ENCODE data around the gene C2CD4A. TPM values are rescaled to one million over a fixed set of nuclear protein-coding genes. Genes with fewer than 3 reads are reported as not detected.

C2CD4A gene
- polyA plus RNA-seq, 1 experiment, result not detected

DNA sequence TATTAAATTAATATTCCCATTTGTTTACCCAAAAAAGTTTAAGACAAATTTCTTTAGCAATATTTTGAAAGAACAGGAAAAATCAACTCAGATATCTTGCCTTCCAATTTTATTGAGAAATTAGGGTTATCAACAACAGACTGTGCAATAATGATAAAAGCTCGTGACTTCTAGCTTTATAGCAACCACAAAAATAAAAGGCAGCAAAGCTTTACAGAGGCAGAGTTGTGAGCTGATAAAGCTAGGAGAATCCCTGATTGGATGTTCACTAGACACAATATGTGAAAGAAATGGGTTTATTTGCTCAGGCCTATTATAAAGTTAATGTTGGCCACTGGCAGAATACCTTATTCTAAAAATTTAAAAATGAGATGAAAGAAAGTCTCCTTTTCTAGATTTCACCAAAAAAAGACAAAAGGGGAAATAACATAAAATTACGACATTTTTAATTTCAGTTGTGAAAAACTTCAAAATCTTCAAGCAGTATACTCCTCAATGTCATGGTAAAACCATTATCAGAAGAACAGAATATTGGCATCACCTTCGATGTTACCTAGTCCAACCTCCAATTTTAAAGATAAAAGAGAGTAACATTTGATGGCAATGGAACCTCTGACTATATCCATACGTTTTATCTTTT, 9.3 kb upstream of the C2CD4A start:
- Histone ChIP-seq H3K4me3 (ENCODE audit: low read depth, low read length) (no peak overlapping the region), H3K9me3 (ENCODE audit: control insufficient read depth, insufficient read depth, low read length) (no peaks in the 10 kb centered on the region; the same call in 1 of the 2 replicates), H3K27me3 (ENCODE audit: control insufficient read depth, insufficient read depth, low read length) (peaks cover 6% of the 10 kb centered on the region), H3K27ac (ENCODE audit: low read depth, low read length) (no peak overlapping the region)
- TF ChIP-seq, protein P1, sequence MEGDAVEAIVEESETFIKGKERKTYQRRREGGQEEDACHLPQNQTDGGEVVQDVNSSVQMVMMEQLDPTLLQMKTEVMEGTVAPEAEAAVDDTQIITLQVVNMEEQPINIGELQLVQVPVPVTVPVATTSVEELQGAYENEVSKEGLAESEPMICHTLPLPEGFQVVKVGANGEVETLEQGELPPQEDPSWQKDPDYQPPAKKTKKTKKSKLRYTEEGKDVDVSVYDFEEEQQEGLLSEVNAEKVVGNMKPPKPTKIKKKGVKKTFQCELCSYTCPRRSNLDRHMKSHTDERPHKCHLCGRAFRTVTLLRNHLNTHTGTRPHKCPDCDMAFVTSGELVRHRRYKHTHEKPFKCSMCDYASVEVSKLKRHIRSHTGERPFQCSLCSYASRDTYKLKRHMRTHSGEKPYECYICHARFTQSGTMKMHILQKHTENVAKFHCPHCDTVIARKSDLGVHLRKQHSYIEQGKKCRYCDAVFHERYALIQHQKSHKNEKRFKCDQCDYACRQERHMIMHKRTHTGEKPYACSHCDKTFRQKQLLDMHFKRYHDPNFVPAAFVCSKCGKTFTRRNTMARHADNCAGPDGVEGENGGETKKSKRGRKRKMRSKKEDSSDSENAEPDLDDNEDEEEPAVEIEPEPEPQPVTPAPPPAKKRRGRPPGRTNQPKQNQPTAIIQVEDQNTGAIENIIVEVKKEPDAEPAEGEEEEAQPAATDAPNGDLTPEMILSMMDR (IDR thresholded peaks at IDR 0.05; ENCODE audit: low read depth, low read length), result no peak
- ChIA-PET CTCF (no interaction called here), POLR2A (no interaction called here)
- no peak for DNase-seq (ENCODE audit: low read depth, low spot score)

DNA sequence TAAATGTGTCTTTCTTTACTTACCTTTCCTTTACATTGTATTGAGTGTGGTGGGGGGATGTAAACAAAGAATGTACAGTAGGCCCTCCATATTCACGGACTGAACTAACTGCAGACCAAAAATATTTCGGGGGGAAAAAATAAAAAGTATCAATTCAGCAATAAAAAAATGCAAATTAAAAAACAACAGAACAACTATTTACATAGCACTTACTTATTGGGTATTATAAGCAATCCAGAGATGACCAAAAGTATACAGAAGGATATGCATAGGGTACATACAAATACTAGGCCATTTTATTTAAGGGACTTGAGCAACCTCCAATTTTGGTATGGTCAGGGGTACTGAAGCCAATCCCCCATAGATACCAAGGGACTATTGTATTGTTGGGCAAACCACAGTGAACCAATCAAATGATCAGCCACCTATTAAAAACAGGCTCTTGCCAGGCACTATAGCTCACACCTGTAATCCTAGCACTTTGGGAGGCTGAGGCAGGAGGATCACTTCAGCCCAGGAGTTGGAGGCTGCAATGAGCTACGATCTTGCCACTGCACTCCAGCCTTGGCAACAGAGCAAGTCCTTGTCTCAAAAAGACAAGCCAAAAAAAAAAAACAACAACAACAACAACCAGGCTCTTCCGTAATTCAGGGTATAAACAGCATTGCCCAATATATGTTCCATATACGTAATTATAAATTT, 8.3 kb upstream of the C2CD4A start:
- CTCF ChIA-PET, result interaction anchor here (0.6 to 3.0 kb wide), 4 partner anchors 13 to 168 kb away, joined by 3 to 35 read pairs (median 6); no protein-coding TSS in a partner anchor
- Histone ChIP-seq H3K9me3 (ENCODE audit: control insufficient read depth, insufficient read depth, low read length) (no peaks in the 10 kb centered on the region; the same call in 1 of the 2 replicates), H3K27me3 (ENCODE audit: control insufficient read depth, insufficient read depth, low read length) (peaks cover 15% of the 10 kb centered on the region), H3K27ac (ENCODE audit: low read depth, low read length) (no peak overlapping the region), H3K4me3 (ENCODE audit: low read depth, low read length) (no peak overlapping the region)
- DNase-seq (ENCODE audit: low read depth, low spot score), result no peak
- TF ChIP-seq, protein P1 (IDR thresholded peaks at IDR 0.05; ENCODE audit: low read depth, low read length), result no peak
- POLR2A ChIA-PET, result no interaction called here

GRCh38 chr15:62059108-62059815, 7.5 kb upstream of the C2CD4A start:
- no peaks in the 10 kb centered on the region; the same call in 1 of the 2 replicates for H3K9me3 ChIP-seq (ENCODE audit: control insufficient read depth, insufficient read depth, low read length)
- DNase-seq (ENCODE audit: low read depth, low spot score), result no peak
- ChIA-PET CTCF (interaction anchor here (0.6 to 3.0 kb wide), 9 partner anchors 12 to 878 kb away, joined by 3 to 35 read pairs (median 3); no protein-coding TSS in a partner anchor), POLR2A (no interaction called here)
- peak overlapping the region; percentile 61 for H3K27ac ChIP-seq (ENCODE audit: low read depth, low read length)
- peak overlapping the region; percentile 86 for H3K4me3 ChIP-seq (ENCODE audit: low read depth, low read length)
- peaks cover 18% of the 10 kb centered on the region for H3K27me3 ChIP-seq (ENCODE audit: control insufficient read depth, insufficient read depth, low read length)
- TF ChIP-seq, protein P1 (IDR thresholded peaks at IDR 0.05; ENCODE audit: low read depth, low read length), result peak; percentile 35

DNA sequence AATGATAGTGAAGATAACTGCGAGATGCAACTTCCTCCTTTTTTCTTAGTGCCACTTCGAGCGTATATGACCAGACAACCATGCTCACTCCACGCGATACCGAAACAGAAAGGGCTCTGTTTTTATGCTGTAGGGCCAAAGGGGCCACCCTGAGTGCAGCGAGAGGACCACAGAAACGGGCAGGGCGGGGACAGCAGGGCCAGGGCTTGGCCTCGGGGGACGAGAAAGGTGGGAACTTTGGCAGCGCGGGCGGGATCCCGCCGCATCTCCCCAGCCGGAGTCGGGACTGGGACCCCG, 7.0 kb upstream of the C2CD4A start:
- TF ChIP-seq, protein P1 (IDR thresholded peaks at IDR 0.05; ENCODE audit: low read depth, low read length), result no peak
- Histone ChIP-seq H3K9me3 (ENCODE audit: control insufficient read depth, insufficient read depth, low read length) (no peaks in the 10 kb centered on the region; the same call in 1 of the 2 replicates), H3K4me3 (ENCODE audit: low read depth, low read length) (peak overlapping the region; percentile 86), H3K27ac (ENCODE audit: low read depth, low read length) (peak overlapping the region; percentile 61), H3K27me3 (ENCODE audit: control insufficient read depth, insufficient read depth, low read length) (peaks cover 21% of the 10 kb centered on the region)
- DNase-seq (ENCODE audit: low read depth, low spot score), result no peak
- CTCF ChIA-PET, result interaction anchor here (0.6 to 3.0 kb wide), 16 partner anchors 8 to 879 kb away, joined by 3 to 35 read pairs (median 3); no protein-coding TSS in a partner anchor
- POLR2A ChIA-PET, result no interaction called here
